ENCODE results near the gene MAPT. TPM values are rescaled to one million over a fixed set of nuclear protein-coding genes. Genes with fewer than 3 reads are reported as not detected.

The MAPT gene
- total RNA-seq, 1 experiment from 2014 or later = 1.6 TPM

- Mint-ChIP-seq H3K4me1 (ENCODE audit: low read depth, unreplicated experiment) (no peaks in the 10 kb centered on the region), H3K36me3 (ENCODE audit: insufficient read depth, unreplicated experiment) (no peaks in the 10 kb centered on the region), H3K27ac (ENCODE audit: unreplicated experiment) (no peak overlapping the region), H3K27me3 (ENCODE audit: unreplicated experiment) (peaks cover 99% of the 10 kb centered on the region), H3K4me3 (ENCODE audit: low read depth, unreplicated experiment) (no peak overlapping the region), H3K9me3 (ENCODE audit: low read depth, unreplicated experiment) (no peaks in the 10 kb centered on the region)
- no TSS peak for BruUV-seq (replicated peaks)
- DNase-seq = no peak
- intact Hi-C loops (cut with micrococcal nuclease; ENCODE audit: unreplicated experiment) = no loop called here
- CTCF ChIA-PET = interaction anchor here (1.1 to 1.2 kb wide), 2 partner anchors 10 to 209 kb away, joined by 3 read pairs; no protein-coding TSS in a partner anchor
- TF ChIP-seq, protein P1, sequence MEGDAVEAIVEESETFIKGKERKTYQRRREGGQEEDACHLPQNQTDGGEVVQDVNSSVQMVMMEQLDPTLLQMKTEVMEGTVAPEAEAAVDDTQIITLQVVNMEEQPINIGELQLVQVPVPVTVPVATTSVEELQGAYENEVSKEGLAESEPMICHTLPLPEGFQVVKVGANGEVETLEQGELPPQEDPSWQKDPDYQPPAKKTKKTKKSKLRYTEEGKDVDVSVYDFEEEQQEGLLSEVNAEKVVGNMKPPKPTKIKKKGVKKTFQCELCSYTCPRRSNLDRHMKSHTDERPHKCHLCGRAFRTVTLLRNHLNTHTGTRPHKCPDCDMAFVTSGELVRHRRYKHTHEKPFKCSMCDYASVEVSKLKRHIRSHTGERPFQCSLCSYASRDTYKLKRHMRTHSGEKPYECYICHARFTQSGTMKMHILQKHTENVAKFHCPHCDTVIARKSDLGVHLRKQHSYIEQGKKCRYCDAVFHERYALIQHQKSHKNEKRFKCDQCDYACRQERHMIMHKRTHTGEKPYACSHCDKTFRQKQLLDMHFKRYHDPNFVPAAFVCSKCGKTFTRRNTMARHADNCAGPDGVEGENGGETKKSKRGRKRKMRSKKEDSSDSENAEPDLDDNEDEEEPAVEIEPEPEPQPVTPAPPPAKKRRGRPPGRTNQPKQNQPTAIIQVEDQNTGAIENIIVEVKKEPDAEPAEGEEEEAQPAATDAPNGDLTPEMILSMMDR (IDR thresholded peaks at IDR 0.05; ENCODE audit: unreplicated experiment) = no peak
These were observed 45.4 kb upstream of the MAPT start for GRCh38 chr17:45848868-45849535.

- H3K27ac Mint-ChIP-seq (ENCODE audit: unreplicated experiment) = no peak overlapping the region
These were observed 44.8 kb upstream of the MAPT start for GRCh38 chr17:45849536-45849990.

DNA sequence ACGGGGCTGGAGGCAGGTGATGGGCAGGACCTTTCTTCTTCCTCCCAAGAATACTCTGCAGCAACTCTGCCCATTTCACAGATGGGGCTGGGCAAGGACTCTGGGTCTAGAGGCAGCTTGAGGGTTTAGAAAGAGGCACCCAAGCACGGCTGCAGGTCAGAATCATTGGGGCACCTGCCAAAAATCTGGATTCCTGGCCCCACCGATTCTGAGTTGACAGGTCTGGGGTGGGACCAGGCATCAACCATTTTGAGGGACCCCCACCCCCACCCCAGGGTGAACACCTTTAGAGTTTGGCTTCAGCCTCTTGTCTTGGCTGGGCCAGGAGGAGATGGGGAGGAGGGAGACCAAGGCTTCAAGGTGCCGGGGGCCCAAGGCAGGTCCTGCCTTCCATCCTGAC, 44.3 kb upstream of the MAPT start:
- Mint-ChIP-seq H3K27me3 (ENCODE audit: unreplicated experiment) (peaks cover 99% of the 10 kb centered on the region), H3K27ac (ENCODE audit: unreplicated experiment) (no peak overlapping the region), H3K9me3 (ENCODE audit: low read depth, unreplicated experiment) (no peaks in the 10 kb centered on the region), H3K4me3 (ENCODE audit: low read depth, unreplicated experiment) (no peak overlapping the region), H3K4me1 (ENCODE audit: low read depth, unreplicated experiment) (no peaks in the 10 kb centered on the region), H3K36me3 (ENCODE audit: insufficient read depth, unreplicated experiment) (no peaks in the 10 kb centered on the region)
- no TSS peak for BruUV-seq (replicated peaks)
- intact Hi-C loops (cut with micrococcal nuclease; ENCODE audit: unreplicated experiment) = no loop called here
- TF ChIP-seq, protein P1 (IDR thresholded peaks at IDR 0.05; ENCODE audit: unreplicated experiment) = no peak
- DNase-seq = no peak
- CTCF ChIA-PET = interaction anchor here (1.2 to 4.3 kb wide), 2 partner anchors 11 to 209 kb away, joined by 3 to 36 read pairs; no protein-coding TSS in a partner anchor

More at GRCh38 chr17:45849536-45849990, 44.8 kb upstream of the MAPT start:
- Mint-ChIP-seq H3K36me3 (ENCODE audit: insufficient read depth, unreplicated experiment) (no peaks in the 10 kb centered on the region), H3K4me3 (ENCODE audit: low read depth, unreplicated experiment) (no peak overlapping the region), H3K27me3 (ENCODE audit: unreplicated experiment) (peaks cover 99% of the 10 kb centered on the region), H3K9me3 (ENCODE audit: low read depth, unreplicated experiment) (no peaks in the 10 kb centered on the region), H3K4me1 (ENCODE audit: low read depth, unreplicated experiment) (no peaks in the 10 kb centered on the region)
- CTCF ChIA-PET = interaction anchor here (1.2 to 4.3 kb wide), 2 partner anchors 10 to 209 kb away, joined by 3 to 36 read pairs; no protein-coding TSS in a partner anchor
- no TSS peak for BruUV-seq (replicated peaks)
- intact Hi-C loops (cut with micrococcal nuclease; ENCODE audit: unreplicated experiment) = no loop called here
- TF ChIP-seq, protein P1 (IDR thresholded peaks at IDR 0.05; ENCODE audit: unreplicated experiment) = no peak
- DNase-seq = no peak

- CTCF ChIA-PET = interaction anchor here (0.6 to 4.3 kb wide), 2 partner anchors 12 to 210 kb away, joined by 4 to 36 read pairs; no protein-coding TSS in a partner anchor
- no TSS peak for BruUV-seq (replicated peaks)
- H3K36me3 Mint-ChIP-seq (ENCODE audit: insufficient read depth, unreplicated experiment) = no peaks in the 10 kb centered on the region
- DNase-seq = no peak
- TF ChIP-seq, protein P1 (IDR thresholded peaks at IDR 0.05; ENCODE audit: unreplicated experiment) = no peak
- no peaks in the 10 kb centered on the region for H3K4me1 Mint-ChIP-seq (ENCODE audit: low read depth, unreplicated experiment)
- no peak overlapping the region for H3K4me3 Mint-ChIP-seq (ENCODE audit: low read depth, unreplicated experiment)
- intact Hi-C loops (cut with micrococcal nuclease; ENCODE audit: unreplicated experiment) = no loop called here
- H3K27ac Mint-ChIP-seq (ENCODE audit: unreplicated experiment) = no peak overlapping the region
- peaks cover 99% of the 10 kb centered on the region for H3K27me3 Mint-ChIP-seq (ENCODE audit: unreplicated experiment)
- H3K9me3 Mint-ChIP-seq (ENCODE audit: low read depth, unreplicated experiment) = no peaks in the 10 kb centered on the region
These were observed 43.9 kb upstream of the MAPT start for GRCh38 chr17:45850468-45850867.

Measured in Calu3 (cell line).